ENCODE measurements around the gene TNNC2.
"Not testable (repeated sequence)": the region's sequence is repeated elsewhere in the genome, so short reads cannot be mapped to it uniquely, and the experiment has no call there.

TNNC2 gene

GRCh38 chr20:45848969-45849582 lies 22.0 kb upstream of the TNNC2 start:
- in situ Hi-C loops (cut with HindIII; ENCODE audit: low sequenced_read_pairs), result no loop called here

DNA sequence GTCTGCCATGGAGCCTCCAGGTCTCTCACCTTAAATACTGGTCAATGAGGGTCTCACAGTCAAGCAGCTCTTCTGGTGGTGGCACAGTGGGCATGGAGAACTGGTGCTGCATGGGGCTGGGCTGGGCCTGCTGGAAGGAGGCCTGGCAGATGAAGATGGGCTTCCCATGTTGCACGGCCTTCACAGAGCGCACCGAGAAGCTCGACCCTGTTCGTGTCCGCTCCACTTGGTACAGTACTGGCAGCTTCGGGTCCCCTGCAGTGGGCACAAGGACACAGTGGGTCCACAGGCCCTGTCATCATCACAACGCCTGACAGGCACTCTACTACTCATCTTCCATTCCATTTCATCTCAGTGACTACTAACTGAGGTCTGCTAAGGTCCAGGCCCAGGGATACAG lies 21.3 kb upstream of the TNNC2 start:
- in situ Hi-C loops (cut with HindIII; ENCODE audit: low sequenced_read_pairs), result no loop called here

- in situ Hi-C loops (cut with HindIII; ENCODE audit: low sequenced_read_pairs), result no loop called here
Observed at GRCh38 chr20:45845452-45845851, 18.3 kb upstream of the TNNC2 start.

- in situ Hi-C loops (cut with HindIII; ENCODE audit: low sequenced_read_pairs), result no loop called here
Observed at GRCh38 chr20:45843506-45843905, 16.4 kb upstream of the TNNC2 start.

- in situ Hi-C loops (cut with HindIII; ENCODE audit: low sequenced_read_pairs), result no loop called here
Observed at GRCh38 chr20:45842169-45842812, 15.2 kb upstream of the TNNC2 start.

GRCh38 chr20:45841407-45842129 lies 14.5 kb upstream of the TNNC2 start:
- in situ Hi-C loops (cut with HindIII; ENCODE audit: low sequenced_read_pairs), result no loop called here

DNA sequence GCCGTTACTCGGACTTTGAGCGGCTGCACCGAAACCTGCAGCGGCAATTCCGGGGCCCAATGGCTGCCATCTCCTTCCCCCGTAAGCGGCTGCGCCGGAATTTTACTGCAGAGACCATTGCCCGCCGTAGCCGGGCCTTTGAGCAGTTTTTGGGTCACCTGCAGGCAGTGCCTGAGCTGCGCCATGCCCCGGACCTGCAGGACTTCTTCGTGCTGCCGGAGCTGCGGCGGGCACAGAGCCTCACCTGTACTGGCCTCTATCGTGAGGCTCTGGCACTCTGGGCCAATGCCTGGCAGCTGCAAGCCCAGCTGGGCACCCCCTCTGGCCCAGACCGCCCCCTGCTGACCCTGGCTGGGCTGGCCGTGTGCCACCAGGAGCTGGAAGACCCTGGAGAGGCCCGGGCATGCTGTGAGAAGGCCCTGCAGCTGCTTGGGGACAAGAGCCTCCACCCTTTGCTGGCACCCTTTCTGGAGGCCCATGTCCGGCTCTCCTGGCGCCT lies 13.6 kb upstream of the TNNC2 start:
- in situ Hi-C loops (cut with HindIII; ENCODE audit: low sequenced_read_pairs), result no loop called here

- in situ Hi-C loops (cut with HindIII; ENCODE audit: low sequenced_read_pairs), result no loop called here
Observed at GRCh38 chr20:45836841-45837240, 9.7 kb upstream of the TNNC2 start.

- in situ Hi-C loops (cut with HindIII; ENCODE audit: low sequenced_read_pairs), result no loop called here
Observed at GRCh38 chr20:45835825-45836224, 8.7 kb upstream of the TNNC2 start.

- in situ Hi-C loops (cut with HindIII; ENCODE audit: low sequenced_read_pairs), result no loop called here
Observed at GRCh38 chr20:45835329-45835765, 8.2 kb upstream of the TNNC2 start.

GRCh38 chr20:45834797-45835161 lies 7.7 kb upstream of the TNNC2 start:
- in situ Hi-C loops (cut with HindIII; ENCODE audit: low sequenced_read_pairs), result no loop called here

DNA sequence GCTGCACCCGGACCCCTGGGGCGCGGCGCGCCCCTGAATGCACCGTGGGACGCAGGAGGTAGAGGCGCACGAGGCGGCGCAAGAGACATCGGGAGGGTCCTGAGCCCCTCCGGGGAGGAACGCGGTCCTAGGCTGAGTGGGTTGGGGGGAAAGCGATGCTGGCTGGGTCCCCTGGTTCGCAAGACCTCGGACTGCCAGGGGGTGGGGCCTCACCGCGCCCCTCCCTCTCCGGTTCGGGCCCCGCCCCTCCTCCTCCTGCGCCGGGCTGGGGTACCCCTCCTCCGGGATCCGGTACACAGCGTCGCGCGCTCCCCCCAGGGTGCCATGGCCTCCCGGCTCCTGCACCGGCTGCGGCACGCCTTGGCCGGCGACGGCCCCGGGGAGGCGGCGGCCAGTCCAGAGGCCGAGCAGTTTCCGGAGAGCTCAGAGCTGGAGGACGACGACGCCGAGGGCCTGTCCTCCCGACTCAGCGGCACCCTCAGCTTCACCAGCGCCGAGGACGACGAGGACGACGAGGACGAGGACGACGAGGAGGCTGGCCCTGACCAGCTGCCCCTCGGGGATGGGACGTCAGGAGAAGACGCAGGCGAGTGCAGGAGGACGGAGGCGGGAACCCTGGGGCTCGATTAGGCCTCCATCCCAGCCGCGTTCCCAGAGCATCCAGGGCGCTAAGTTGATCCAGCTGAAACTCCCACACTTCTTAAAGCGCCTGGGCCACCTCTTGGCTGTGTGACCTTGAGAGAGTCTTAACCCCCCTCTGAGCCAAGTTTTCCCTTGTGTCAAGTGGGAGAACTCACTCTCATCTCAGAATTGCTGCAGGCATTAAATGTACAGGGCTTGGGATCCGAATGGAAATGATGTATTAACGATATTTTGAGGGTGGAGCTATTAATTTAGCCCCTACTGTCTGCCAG lies 7.0 kb upstream of the TNNC2 start:
- in situ Hi-C loops (cut with HindIII; ENCODE audit: low sequenced_read_pairs), result no loop called here

DNA sequence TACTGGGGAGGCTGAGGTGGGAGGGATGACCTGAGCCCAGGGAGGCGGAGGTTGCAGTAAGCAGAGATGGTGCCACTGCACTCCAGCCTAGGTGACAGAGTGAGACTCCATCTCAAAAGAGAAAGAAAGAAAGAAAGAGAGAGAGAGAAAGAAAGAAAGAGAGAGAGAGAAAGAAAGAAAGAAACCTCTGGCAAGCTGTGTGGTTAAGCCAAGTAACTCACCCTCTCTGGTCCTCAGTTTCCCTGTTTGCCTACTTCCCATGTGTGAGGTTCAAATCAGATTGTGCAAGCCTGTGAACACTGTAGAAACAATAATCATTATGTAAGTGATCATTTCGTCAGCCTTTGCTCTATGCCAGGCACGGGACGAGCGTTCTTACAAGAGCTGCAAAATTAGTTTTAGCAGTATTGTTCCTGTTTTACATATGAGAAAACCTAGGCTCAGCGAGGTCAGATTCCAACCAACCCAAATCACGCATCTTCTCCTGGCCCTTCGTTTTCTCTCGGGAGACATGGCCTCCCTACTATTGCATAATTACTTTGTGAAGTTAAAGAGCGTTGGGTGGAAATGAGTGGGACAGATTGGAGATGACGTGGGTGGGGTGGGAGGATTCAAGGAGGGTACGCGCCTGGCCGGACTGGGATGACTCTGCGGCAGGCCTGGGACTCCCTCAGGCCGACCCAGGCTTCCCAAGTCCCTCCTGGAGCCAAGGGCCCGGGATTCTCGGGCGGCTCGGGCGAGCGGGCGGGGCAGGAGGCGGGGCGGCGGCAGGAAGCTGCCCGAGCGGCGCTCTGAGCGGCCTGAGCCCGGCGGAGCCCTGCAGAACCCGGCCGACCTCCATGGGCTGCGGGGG lies 6.1 kb upstream of the TNNC2 start, which contains the start of gene SNX21:
Gene SNX21 (plus strand): TSS at position 770 of the 853 bp plus-strand sequence. CDS start 121 bp downstream, outside the sequence.
- in situ Hi-C loops (cut with HindIII; ENCODE audit: low sequenced_read_pairs), result no loop called here

GRCh38 chr20:45832619-45833018 lies 5.5 kb upstream of the TNNC2 start:
- in situ Hi-C loops (cut with HindIII; ENCODE audit: low sequenced_read_pairs), result no loop called here

DNA sequence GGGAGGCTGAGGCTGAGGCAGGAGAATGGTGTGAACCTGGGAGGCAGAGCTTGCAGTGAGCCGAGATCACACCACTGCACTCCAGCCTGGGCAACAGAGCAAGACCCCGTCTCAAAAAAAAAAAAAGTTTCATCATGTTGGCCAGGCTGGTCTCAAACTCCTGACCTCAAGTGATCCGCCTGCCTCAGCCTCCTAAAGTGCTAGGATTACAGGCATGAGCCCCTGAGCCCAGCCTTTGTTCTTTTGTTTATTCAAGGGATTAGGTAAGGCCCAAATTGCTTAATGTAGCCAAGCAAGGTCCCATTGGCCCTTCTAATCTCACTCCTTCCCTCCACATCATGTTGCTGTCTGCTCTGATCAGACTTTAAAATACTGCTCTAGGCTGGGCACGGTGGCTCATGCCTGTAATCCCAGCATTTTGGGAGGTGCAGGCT lies 2.6 kb upstream of the TNNC2 start:
- in situ Hi-C loops (cut with HindIII; ENCODE audit: low sequenced_read_pairs), result not testable (repeated sequence)

DNA sequence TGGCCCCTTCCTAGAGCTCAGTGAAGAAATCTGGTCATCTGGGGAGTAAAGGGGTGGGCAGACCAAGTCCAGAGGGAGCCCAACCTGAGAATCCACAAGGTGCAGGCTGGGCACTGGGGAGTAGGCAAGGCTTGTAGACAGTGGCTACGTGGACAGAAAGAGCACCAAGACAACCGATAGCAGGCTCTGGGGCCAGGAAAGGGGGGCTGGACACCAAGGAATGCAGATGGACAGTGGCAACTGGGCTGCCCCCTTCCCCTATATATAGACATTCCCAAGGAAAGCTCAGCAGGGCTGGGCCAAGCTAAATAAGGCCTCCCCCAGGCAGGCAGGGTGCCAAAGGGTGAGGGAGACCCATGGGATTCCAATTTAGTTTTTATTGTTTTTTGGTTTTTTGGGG lies 1.5 kb upstream of the TNNC2 start:
- in situ Hi-C loops (cut with HindIII; ENCODE audit: low sequenced_read_pairs), result no loop called here

DNA sequence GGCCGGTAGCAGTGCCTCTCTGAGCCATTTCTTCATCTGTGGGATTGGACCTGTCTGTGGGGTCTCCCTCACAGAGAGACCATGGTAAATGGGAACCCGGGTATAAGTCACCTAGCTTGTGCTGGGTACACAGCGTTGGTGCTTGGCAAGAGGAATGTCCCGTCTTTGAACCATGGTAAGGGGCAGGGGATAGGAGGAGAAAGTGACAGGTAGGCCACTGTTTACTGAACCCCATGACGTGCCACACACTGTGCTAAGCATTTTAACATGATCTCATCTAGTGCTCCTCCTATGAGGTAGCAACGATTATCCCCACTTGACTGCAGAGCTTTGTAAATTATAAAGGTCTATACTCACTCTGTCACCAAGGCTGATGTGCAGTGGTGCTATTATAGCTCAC lies 600 bp upstream of the TNNC2 start:
- in situ Hi-C loops (cut with HindIII; ENCODE audit: low sequenced_read_pairs), result no loop called here

DNA sequence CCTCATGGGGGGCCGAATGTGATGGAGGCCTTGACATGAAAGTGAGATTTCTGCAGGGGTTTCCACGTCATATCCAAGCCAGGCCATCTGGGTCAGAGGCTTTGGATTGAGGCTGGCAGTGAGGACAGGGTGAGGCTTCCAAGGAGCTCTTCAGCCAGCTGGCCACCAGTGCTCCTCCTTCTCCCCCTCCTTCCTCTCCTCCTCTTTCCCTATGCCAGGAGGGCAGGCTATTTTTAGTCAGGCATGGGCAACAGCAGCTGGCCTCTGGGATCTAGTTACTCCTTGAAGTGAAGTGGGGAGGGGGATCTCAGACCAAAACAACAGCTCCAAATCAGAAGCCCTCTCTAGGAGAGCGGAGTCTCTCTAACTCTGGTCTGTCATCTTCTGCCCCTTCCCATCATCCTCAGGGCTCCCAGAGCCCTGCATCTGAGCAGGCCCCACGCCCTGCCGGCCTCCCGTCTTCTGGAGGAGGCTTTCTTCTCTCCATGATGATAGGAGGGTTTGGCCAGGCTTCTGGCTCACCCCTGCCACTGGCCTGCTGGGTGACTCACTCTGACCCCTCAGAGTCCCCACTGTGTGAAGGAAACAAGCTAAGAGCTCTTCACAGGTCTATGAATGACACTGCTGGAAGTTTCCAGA lies 612 bp downstream of the TNNC2 start:
- in situ Hi-C loops (cut with HindIII; ENCODE audit: low sequenced_read_pairs), result no loop called here
